Uterus (tissue), 2 donors: Measurements from ENCODE around the gene FCGBP.

Experiments used
- CTCF ChIP-seq, 4 experiments: fragments of 200-600 bp in 2 of 4; fragments of 450-650 bp in 2 of 4; sonication (generic) in 2 of 4; IDR thresholded peaks; one replicate each; pipeline ENCODE4 v1.5.1; 2016 to 2019; ENCODE audit warnings: antibody characterized with exemption in 4 of 4, mild to moderate bottlenecking in 2 of 4, moderate library complexity in 1 of 4
- POLR2A ChIP-seq, 2 donors: fragments of 450-650 bp; IDR thresholded peaks; one replicate each; pipeline ENCODE4 v1.6.1; 2016; ENCODE audit warnings: antibody characterized with exemption in 2 of 2, mild to moderate bottlenecking in 1 of 2, moderate library complexity in 1 of 2

- TF ChIP-seq CTCF (IDR thresholded peaks at IDR 0.05) (no peak), POLR2A (IDR thresholded peaks at IDR 0.05) (no peak)
Observed at GRCh38 chr19:39951686-39952085, 17.3 kb upstream of the FCGBP start.
